ENCODE data around the gene SULT4A1.

SULT4A1 gene

GRCh38 chr22:43887391-43887790 lies 25.1 kb upstream of the SULT4A1 start:
- TF ChIP-seq CTCF (IDR thresholded peaks at IDR 0.05; ENCODE audit: insufficient read depth, low read length, poor library complexity, severe bottlenecking) (no peak), EZH2phosphoT487 (conservative IDR thresholded peaks at IDR 0.05; ENCODE audit: low read length) (no peak)
- Histone ChIP-seq H3K79me2 (ENCODE audit: insufficient read depth, low read length) (no peaks in the 10 kb centered on the region), H3K9ac (ENCODE audit: low read length) (no peak overlapping the region), H3K27me3 (ENCODE audit: low read length) (no peaks in the 10 kb centered on the region), H2AFZ (ENCODE audit: low read depth, low read length, severe bottlenecking) (no peak overlapping the region), H3F3A (ENCODE audit: insufficient read depth) (no peaks in the 10 kb centered on the region), H3K4me3 (ENCODE audit: insufficient read depth, low read length, poor library complexity, severe bottlenecking) (no peak overlapping the region), H3K4me2 (ENCODE audit: low read depth, low read length, poor library complexity, severe bottlenecking) (no peak overlapping the region), H4K20me1 (ENCODE audit: low read depth, low read length) (no peaks in the 10 kb centered on the region), H3K27ac (ENCODE audit: low read depth, low read length) (no peak overlapping the region), H3K36me3 (ENCODE audit: low read length) (no peaks in the 10 kb centered on the region), H3K9me2 (replicated peaks; ENCODE audit: insufficient read depth, low read length) (no peaks in the 10 kb centered on the region), H3K9me3 (ENCODE audit: insufficient read depth, low read length) (no peaks in the 10 kb centered on the region)

GRCh38 chr22:43886231-43886630 lies 23.9 kb upstream of the SULT4A1 start:
- Histone ChIP-seq H3K27me3 (ENCODE audit: low read length) (no peaks in the 10 kb centered on the region), H3K4me2 (ENCODE audit: low read depth, low read length, poor library complexity, severe bottlenecking) (no peak overlapping the region), H4K20me1 (ENCODE audit: low read depth, low read length) (no peaks in the 10 kb centered on the region), H3K9me3 (ENCODE audit: insufficient read depth, low read length) (no peaks in the 10 kb centered on the region), H2AFZ (ENCODE audit: low read depth, low read length, severe bottlenecking) (no peak overlapping the region), H3K9ac (ENCODE audit: low read length) (no peak overlapping the region), H3K36me3 (ENCODE audit: low read length) (no peaks in the 10 kb centered on the region), H3F3A (ENCODE audit: insufficient read depth) (no peaks in the 10 kb centered on the region), H3K9me2 (replicated peaks; ENCODE audit: insufficient read depth, low read length) (no peaks in the 10 kb centered on the region), H3K27ac (ENCODE audit: low read depth, low read length) (no peak overlapping the region), H3K4me3 (ENCODE audit: insufficient read depth, low read length, poor library complexity, severe bottlenecking) (no peak overlapping the region), H3K79me2 (ENCODE audit: insufficient read depth, low read length) (no peaks in the 10 kb centered on the region)
- no peak for TF ChIP-seq CTCF (IDR thresholded peaks at IDR 0.05; ENCODE audit: insufficient read depth, low read length, poor library complexity, severe bottlenecking)

- Histone ChIP-seq H3K9ac (ENCODE audit: low read length) (no peak overlapping the region), H3K9me2 (replicated peaks; ENCODE audit: insufficient read depth, low read length) (no peaks in the 10 kb centered on the region), H3K4me2 (ENCODE audit: low read depth, low read length, poor library complexity, severe bottlenecking) (no peak overlapping the region), H3K9me3 (ENCODE audit: insufficient read depth, low read length) (no peaks in the 10 kb centered on the region), H3K79me2 (ENCODE audit: insufficient read depth, low read length) (no peaks in the 10 kb centered on the region), H4K20me1 (ENCODE audit: low read depth, low read length) (no peaks in the 10 kb centered on the region), H3K36me3 (ENCODE audit: low read length) (no peaks in the 10 kb centered on the region), H2AFZ (ENCODE audit: low read depth, low read length, severe bottlenecking) (no peak overlapping the region), H3K27ac (ENCODE audit: low read depth, low read length) (no peak overlapping the region), H3K4me3 (ENCODE audit: insufficient read depth, low read length, poor library complexity, severe bottlenecking) (no peak overlapping the region), H3K27me3 (ENCODE audit: low read length) (no peaks in the 10 kb centered on the region), H3F3A (ENCODE audit: insufficient read depth) (no peaks in the 10 kb centered on the region)
- TF ChIP-seq EZH2phosphoT487 (conservative IDR thresholded peaks at IDR 0.05; ENCODE audit: low read length) (no peak), CTCF (IDR thresholded peaks at IDR 0.05; ENCODE audit: insufficient read depth, low read length, poor library complexity, severe bottlenecking) (no peak)
Measured at GRCh38 chr22:43885786-43886185, 23.5 kb upstream of the SULT4A1 start.

- Histone ChIP-seq H3K4me2 (ENCODE audit: low read depth, low read length, poor library complexity, severe bottlenecking) (no peak overlapping the region), H3K4me3 (ENCODE audit: insufficient read depth, low read length, poor library complexity, severe bottlenecking) (no peak overlapping the region), H3K9ac (ENCODE audit: low read length) (no peak overlapping the region), H3K9me3 (ENCODE audit: insufficient read depth, low read length) (no peaks in the 10 kb centered on the region), H3K9me2 (replicated peaks; ENCODE audit: insufficient read depth, low read length) (no peaks in the 10 kb centered on the region), H3K79me2 (ENCODE audit: insufficient read depth, low read length) (no peaks in the 10 kb centered on the region), H3K27ac (ENCODE audit: low read depth, low read length) (no peak overlapping the region), H4K20me1 (ENCODE audit: low read depth, low read length) (no peaks in the 10 kb centered on the region), H2AFZ (ENCODE audit: low read depth, low read length, severe bottlenecking) (no peak overlapping the region), H3K36me3 (ENCODE audit: low read length) (no peaks in the 10 kb centered on the region), H3K27me3 (ENCODE audit: low read length) (no peaks in the 10 kb centered on the region), H3F3A (ENCODE audit: insufficient read depth) (no peaks in the 10 kb centered on the region)
- TF ChIP-seq EZH2phosphoT487 (conservative IDR thresholded peaks at IDR 0.05; ENCODE audit: low read length) (no peak), CTCF (IDR thresholded peaks at IDR 0.05; ENCODE audit: insufficient read depth, low read length, poor library complexity, severe bottlenecking) (peak; percentile 7)
Measured at GRCh38 chr22:43885319-43885671, 23.0 kb upstream of the SULT4A1 start.

Measured in SU-DHL-6 (cell line).